CD4-positive, alpha-beta T cell treated with Interleukin-17A for 1 hour (primary cell): ENCODE measurements around the gene GAL3ST2.
"Not testable (repeated sequence)": the region's sequence is repeated elsewhere in the genome, so short reads cannot be mapped to it uniquely, and the experiment has no call there.

Experiments used
- DNase-seq: peaks from one replicate; pipeline ENCODE4 v3.0.0-alpha.2; 2020

GAL3ST2 gene

DNA sequence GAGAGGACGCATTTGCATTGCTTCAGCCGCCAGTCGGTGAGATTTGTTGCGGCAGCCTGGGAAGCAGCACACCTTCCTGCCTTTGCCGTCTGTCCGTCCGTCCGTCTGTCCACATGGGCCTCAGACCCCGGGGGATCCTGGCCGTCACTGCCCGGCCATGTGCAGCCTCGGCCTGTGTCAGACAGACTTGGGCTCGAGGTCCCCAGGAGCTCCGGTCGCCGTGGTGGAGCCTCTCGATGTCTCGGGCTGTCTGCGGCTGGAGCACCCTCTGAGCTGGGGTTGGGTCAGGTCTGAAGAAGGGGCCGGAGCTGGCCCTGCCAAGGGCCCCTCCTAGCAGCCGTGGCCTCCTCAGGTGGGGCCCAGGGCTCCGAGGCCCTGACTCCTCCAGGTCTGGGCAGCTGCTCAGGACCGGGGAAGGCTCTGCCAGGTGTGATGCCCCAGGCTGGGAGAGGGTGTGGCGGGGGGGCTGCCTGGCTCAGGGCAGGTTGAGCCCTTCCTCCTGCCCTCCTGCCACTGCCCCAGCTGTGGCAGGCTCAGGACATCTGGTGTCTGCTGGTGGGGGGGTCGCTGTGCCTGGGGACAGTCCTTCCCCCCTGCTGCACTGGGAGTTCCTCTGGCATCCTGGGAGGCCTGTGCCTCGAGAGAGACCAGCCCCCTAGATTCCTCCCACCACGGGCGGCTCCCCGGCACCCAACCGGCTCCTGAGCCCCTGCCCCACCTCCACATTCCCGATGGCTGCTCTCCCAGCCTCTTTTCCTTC, 44.2 kb downstream of the GAL3ST2 start:
- DNase-seq = no peak

- DNase-seq = no peak
Observed at GRCh38 chr2:241821460-241822263, 45.0 kb downstream of the GAL3ST2 start.

GRCh38 chr2:241822264-241822623, 45.6 kb downstream of the GAL3ST2 start:
- DNase-seq = no peak

DNA sequence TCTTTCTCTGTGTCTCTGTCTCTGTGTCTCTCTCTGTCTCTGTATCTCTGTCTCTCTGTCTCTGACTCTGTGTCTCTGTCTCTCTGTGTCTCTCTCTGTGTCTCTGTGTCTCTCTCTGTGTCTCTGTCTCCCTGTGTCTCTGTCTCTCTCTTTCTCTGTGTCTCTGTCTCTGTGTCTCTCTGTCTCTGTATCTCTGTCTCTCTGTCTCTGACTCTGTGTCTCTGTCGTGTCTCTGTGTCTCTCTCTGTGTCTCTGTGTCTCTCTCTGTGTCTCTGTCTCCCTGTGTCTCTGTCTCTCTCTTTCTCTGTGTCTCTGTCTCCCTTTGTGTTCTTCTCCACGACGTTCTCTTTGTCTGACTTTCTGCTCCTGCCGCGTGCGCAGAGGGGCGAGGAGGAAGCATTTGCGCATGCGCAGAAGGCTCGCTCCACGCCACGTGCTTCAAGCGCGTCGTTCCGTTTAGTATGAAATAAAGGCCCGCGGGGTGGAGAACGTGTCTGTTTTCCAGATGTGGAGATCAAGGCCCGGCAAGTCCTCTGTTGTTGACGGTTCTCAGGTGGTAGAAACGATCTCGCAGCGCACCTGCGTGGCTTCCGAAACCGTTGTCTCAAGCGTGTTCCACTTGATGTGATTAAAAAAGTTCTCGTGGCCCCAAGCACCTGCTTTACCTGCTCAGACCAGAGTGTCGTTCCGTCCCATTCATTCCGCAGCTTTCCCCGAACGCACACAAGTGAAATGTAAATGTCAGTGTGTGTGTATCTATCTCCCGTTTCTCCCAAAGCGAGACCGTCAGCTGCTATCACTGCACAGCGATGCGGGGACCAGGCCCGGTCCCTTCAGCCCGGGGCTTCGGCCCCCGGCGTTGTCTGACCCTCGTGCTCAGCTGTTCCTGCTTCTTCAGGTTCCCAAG, 47.2 kb downstream of the GAL3ST2 start:
- DNase-seq = not testable (repeated sequence)

- DNase-seq = no peak
Observed at GRCh38 chr2:241827394-241827793, 50.8 kb downstream of the GAL3ST2 start.

- no peak for DNase-seq
Observed at GRCh38 chr2:241833101-241833663, 56.6 kb downstream of the GAL3ST2 start.

GRCh38 chr2:241833756-241834526, 57.3 kb downstream of the GAL3ST2 start:
- not testable (repeated sequence) for DNase-seq

GRCh38 chr2:241834527-241835210, 58.0 kb downstream of the GAL3ST2 start:
- DNase-seq = no peak

- no peak for DNase-seq
Observed at GRCh38 chr2:241835611-241836010, 59.0 kb downstream of the GAL3ST2 start.

DNA sequence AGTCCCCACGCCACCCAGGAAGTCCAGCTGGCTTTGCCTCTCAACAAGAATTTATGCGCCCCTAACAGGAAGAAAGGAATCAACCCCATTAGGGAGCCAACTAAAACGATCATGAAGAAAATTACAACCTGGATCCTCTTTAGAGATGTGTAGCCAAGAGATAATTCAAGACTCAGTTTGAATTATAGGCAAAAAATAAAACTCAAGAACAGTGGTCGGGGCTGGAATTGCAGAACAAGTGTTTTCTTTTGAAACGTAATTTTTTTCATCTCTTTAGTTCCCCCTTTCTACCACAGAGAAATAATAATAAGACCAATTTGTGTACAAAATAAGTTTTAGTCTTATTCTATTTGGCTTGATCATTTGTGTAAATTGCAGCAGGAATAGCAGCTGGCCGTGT, 59.7 kb downstream of the GAL3ST2 start:
- DNase-seq = no peak

DNA sequence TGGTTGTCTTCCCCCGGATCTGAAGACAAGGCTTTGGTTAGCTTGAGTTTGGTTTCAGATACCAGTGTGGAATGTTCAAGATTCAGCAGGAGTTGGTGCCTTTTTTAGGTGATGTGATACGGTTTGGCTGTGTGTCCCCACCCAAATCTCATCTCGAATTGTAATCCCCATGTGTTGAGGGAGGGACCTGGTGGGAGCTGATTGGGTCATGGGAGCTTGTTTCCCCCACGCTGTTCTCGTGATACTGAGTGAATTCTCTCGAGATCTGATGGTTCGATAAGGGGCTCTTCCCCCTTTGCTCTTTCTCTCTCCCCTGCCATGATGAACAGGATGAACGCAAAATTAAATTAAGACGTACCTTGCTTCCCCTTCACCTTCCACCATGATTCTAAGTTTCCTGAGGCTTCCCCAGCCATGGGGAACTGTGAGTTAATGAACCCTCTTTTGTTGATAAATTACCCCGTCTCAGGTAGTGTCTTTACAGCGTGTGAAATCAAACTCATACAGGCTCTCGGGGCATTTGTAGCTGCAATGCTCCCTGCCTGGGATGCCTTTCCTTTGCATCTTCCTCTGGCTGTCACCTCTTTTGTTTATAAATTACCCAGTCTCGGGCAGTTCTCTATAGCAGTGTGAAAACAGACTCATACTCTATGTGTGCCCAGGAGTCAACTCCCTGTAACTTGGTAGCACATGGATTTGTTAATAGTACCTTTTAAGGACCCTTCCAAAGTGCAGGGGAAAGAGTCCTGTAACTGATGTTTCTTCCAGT, 60.8 kb downstream of the GAL3ST2 start:
- DNase-seq = no peak

DNA sequence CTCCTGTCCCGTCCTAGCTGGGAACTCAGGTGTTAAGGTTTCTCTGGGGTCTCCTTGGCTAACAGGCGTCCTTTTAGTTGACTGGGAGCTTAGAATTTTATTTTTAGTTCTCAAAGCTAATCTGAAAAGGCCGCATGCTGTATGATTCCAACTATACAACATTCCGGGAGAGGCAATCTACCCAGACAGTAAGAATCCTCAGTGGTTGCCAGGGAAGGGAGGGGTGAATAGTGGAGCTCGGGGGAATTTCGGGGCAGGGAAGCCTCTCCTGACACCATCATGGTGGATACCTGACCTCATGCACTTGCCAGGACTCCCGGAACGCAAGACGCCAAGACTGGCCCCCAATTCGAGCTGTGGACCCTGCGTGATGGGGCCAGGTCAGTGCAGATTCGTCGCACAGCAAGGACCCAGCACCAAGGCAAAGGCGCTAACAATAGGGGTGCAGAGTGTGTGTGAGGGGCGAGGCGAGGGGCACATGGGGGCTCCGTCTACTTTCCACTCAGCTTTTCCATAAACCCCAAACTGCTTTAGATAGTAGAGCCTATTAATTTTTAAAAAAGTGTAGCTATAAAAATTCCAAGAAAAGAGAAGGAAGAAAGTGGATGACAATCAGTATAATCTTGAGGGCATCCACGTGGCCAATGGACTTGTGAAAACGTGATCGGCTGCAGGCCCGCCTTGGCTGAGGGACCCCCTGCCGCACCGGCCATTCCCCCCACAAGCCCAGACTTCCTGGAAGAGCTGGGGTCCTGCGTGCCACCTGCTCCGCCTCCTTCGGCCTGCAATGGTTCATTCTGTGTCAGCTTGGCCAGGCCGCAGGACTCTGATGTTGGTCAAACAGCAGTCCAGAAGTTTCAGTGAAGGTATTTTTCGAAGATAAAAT, 64.8 kb downstream of the GAL3ST2 start:
- no peak for DNase-seq

DNA sequence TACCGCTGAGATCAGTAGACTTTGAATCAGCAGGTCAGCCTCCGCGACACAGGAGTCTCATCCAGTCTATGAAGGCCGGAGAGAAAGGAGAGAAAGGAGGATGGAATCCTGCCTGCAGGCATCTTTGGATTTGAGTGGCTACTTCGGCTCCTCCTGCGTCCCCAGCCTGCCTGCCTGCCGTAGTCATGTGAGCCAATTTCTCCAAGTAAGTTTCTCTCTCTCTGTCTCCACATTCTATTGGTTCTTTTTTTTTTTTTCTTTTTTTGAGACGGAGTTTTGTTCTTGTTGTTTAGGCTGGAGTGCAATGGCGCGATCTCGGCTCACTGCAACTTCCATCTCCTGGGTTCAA, 65.4 kb downstream of the GAL3ST2 start:
- DNase-seq = no peak

DNA sequence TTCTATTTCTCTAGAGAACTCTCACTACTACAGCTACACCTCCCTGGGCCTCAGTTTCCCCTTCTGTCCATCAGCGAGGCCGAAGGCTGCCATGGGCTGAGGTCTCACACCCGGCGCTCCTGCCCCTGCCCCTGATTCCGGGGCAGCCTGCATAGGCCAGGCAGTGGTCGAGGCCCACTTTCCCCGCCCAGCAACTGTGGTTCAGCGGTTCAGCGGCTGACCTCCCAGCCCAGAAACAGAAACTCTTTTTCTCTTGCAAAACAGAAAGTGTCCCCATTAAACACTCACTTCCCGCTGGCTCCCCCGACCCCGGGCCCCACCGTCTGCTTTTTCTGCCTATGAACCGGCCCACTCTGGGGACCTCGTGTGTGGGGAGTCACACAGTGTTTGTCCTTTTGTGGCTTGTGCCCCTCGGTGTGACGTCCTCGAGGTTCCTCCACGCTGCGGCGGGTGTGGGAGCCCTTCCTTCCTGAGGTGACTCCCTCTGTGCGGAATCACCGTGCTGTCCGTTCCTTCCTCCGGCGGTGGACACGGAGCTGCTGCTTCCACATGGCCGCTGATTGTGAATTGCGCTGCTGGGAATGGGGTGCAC, 66.1 kb downstream of the GAL3ST2 start:
- peak; percentile 65 for DNase-seq

GRCh38 chr2:241843321-241844065, 66.9 kb downstream of the GAL3ST2 start:
- DNase-seq = no peak

DNA sequence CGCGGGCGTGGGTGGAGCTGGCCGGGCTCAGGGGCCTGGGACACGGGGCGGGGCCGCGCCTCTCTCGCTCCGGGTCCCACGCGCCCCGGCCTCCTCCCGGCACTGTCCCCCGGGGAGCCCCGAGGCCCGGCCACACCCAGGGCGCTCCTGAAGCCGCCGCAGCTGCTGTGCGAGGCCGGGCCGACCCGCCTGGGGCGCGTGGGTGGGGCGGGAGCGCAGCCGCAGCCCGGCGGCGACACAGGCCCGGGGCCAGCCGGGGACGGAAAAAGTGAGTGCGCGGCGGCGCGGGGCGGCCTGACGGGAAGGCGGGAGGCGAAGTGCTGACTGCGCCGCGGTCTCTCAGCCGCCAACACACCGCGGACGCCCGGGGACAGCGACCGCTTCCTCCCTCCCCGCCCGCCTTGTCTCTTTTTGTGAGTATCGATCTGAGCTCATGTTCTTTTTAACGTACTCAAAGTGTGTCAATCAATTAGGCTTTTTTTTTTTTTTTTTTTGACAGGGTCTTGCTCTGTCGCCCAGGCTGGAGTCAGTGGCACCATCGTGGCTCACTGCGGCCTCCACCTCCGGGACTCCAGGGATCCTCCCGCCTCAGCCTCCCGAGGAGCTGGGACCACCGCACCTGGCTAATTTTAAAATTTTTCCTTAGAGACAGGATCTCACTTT, 67.6 kb downstream of the GAL3ST2 start:
- peak; percentile 78 for DNase-seq

DNA sequence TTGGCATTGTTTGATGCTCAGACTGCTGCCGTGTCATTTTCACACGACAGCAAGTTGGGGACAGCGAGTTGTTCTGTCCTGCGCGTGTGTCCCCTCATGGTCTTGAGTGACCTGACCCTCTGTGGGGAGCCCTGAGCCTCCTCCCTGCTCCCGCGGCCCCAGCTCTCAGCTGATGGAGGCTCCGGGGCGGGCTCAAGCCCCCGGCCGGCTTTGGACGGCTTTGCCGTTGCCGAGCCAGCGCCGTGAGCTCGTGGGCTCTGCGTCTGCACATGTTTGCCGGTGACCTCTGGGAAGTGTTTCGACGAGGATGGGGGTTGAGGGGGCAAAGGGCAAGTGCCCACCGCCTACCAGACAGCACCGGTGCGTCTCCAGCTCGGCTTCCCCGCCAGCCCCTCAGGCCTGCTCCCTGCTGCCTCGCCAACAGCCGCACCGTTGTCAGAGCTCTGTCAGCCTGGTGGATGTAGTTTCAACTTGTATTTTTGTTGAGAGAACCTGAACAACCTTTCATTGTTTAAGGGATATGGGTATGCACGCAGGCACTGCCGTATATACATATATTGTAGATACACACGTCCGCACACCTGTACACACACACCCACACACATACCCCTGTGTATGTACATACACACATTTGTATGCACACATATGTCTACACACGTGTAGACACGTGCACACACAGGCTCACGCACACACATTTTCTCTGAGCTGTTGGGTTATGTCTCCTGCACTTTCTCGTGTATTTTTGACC, 68.4 kb downstream of the GAL3ST2 start:
- DNase-seq = no peak
